CD4-positive, alpha-beta T cell (primary cell): Measurements from ENCODE around the gene FBLN2. TPM values are rescaled to one million over a fixed set of nuclear protein-coding genes. Genes with fewer than 3 reads are reported as not detected.

Experiments
- ATAC-seq: fragments of 200-7000 bp; cut with Tn5 transposase; one replicate; pipeline ENCODE4 v1.10.0; 2022; ENCODE audit warnings: mild to moderate bottlenecking; ENCODE audit not compliant: poor library complexity
- CTCF ChIA-PET: fragments of 350-600 bp; sonication (Branson Sonifier 250); formaldehyde crosslinking; loops from one replicate; lab custom pipeline; 2021; ENCODE audit warnings: antibody characterized with exemption, inconsistent platforms; lab: Charles Lee
- POLR2A ChIA-PET: fragments of 350-600 bp; sonication (Branson Sonifier 250); formaldehyde crosslinking; loops from one replicate; lab custom pipeline; 2021; ENCODE audit warnings: antibody characterized with exemption, inconsistent platforms; lab: Charles Lee
- DNase-seq, 14 experiments: peaks; one replicate each; pipeline ENCODE4 v3.0.0-alpha.2; 2013 to 2020; ENCODE audit warnings: mixed read lengths in 2 of 14
- H3K27ac ChIP-seq, 2 donors: one replicate each; pipeline versions ENCODE4 v1.5.1 to v1.7.0; 2013; ENCODE audit warnings: low read length in 2 of 2, low read depth in 1 of 2, mild to moderate bottlenecking in 1 of 2
- H3K27me3 ChIP-seq, 2 experiments: 1 replicate in 1 of 2; 2 replicates in 1 of 2; pipeline versions ENCODE4 v1.6.1 to v1.7.0; 2013; ENCODE audit warnings: low read length in 2 of 2, control low read depth in 1 of 2, mild to moderate bottlenecking in 1 of 2, moderate library complexity in 1 of 2; ENCODE audit not compliant: insufficient read depth in 2 of 2, control insufficient read depth in 1 of 2
- H3K36me3 ChIP-seq: one replicate; pipeline ENCODE4 v1.6.1; 2013; ENCODE audit warnings: low read length, control low read depth; ENCODE audit not compliant: insufficient read depth
- H3K4me1 ChIP-seq: one replicate; pipeline ENCODE4 v1.6.1; 2013; ENCODE audit warnings: low read length, control low read depth; ENCODE audit not compliant: insufficient read depth
- H3K4me3 ChIP-seq: one replicate; pipeline ENCODE4 v1.5.1; 2013; ENCODE audit warnings: mild to moderate bottlenecking, low read length, moderate library complexity
- H3K9me3 ChIP-seq, 2 experiments: 1 replicate in 1 of 2; 2 replicates in 1 of 2; pipeline versions ENCODE4 v1.6.1 to v1.7.0; 2013; ENCODE audit warnings: low read length in 2 of 2, mild to moderate bottlenecking in 2 of 2, control low read depth in 1 of 2, moderate library complexity in 1 of 2; ENCODE audit not compliant: control insufficient read depth in 1 of 2, insufficient read depth in 1 of 2
- H3K27ac Mint-ChIP-seq: one replicate; pipeline ENCODE4 v1.8.0; 2020; ENCODE audit warnings: mixed read lengths
- H3K27me3 Mint-ChIP-seq: one replicate; pipeline ENCODE4 v1.8.0; 2021; ENCODE audit warnings: mixed read lengths
- H3K36me3 Mint-ChIP-seq: one replicate; pipeline ENCODE4 v1.8.0; 2021; ENCODE audit warnings: low read depth, mixed read lengths
- H3K4me1 Mint-ChIP-seq: one replicate; pipeline ENCODE4 v1.8.0; 2021; ENCODE audit warnings: low read depth, mixed read lengths
- H3K4me3 Mint-ChIP-seq: one replicate; pipeline ENCODE4 v1.8.0; 2020; ENCODE audit warnings: mild to moderate bottlenecking, mixed read lengths
- H3K9me3 Mint-ChIP-seq: one replicate; pipeline ENCODE4 v1.8.0; 2020; ENCODE audit warnings: mixed read lengths
- intact Hi-C, 2 experiments: fragments of 100-400 bp; cut with DNase I in 1 of 2; cut with micrococcal nuclease in 1 of 2; formaldehyde crosslinking; loops; one replicate each; pipeline versions ENCODE4 v1.15.1 to v1.9.0; 2023 to 2025; cut with DNase I, micrococcal nuclease
- total RNA-seq, 174 experiments: library from RNA in 2 of 174; stranded (reverse) in 2 of 174; gene quantifications; one replicate each; pipeline ENCODE4 v1.2.3 and lab custom pipeline; 2021 to 2026
- TF ChIP-seq, protein P1 (sequence below): fragments of 200-600 bp; IDR thresholded peaks from one replicate; pipeline ENCODE4 v1.8.0; 2022; ENCODE audit warnings: antibody characterized with exemption, mild to moderate bottlenecking

The FBLN2 gene
- total RNA-seq, 2 experiments from 2014 or later = 0.19 to 0.25 TPM

DNA sequence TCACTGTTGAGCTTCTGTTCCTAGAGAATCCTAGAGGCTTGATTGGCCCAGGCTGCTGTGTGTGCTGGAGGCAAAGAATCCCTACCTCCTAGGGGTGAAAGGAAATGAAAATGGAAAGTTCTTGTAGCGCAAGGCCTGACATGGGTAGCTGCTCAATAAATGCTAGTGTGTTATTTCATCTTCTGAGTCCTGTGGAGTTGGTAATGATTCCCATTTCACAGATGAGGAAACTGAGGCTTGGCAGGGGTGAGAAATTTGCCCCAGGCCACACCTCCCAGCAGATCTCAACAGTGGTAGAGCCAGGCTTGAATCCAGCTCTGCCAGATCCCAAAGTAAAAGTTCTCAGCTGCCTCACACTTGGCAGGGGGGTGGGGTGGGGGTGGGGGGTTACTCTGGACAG lies 42.7 kb upstream of the FBLN2 start:
- Histone ChIP-seq H3K4me1 (no peaks in the 10 kb centered on the region), H3K36me3 (no peaks in the 10 kb centered on the region), H3K4me3 (no peak overlapping the region), H3K9me3 (no peaks in the 10 kb centered on the region), H3K27me3 (no peaks in the 10 kb centered on the region), H3K27ac (no peak overlapping the region)
- no peaks in the 10 kb centered on the region for H3K9me3 Mint-ChIP-seq
- DNase-seq (no peak), ATAC-seq (no peak)
- ChIA-PET CTCF (no interaction called here), POLR2A (no interaction called here)
- TF ChIP-seq, protein P1, sequence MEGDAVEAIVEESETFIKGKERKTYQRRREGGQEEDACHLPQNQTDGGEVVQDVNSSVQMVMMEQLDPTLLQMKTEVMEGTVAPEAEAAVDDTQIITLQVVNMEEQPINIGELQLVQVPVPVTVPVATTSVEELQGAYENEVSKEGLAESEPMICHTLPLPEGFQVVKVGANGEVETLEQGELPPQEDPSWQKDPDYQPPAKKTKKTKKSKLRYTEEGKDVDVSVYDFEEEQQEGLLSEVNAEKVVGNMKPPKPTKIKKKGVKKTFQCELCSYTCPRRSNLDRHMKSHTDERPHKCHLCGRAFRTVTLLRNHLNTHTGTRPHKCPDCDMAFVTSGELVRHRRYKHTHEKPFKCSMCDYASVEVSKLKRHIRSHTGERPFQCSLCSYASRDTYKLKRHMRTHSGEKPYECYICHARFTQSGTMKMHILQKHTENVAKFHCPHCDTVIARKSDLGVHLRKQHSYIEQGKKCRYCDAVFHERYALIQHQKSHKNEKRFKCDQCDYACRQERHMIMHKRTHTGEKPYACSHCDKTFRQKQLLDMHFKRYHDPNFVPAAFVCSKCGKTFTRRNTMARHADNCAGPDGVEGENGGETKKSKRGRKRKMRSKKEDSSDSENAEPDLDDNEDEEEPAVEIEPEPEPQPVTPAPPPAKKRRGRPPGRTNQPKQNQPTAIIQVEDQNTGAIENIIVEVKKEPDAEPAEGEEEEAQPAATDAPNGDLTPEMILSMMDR = no peak
- H3K36me3 Mint-ChIP-seq = no peaks in the 10 kb centered on the region
- H3K27ac Mint-ChIP-seq = no peak overlapping the region
- intact Hi-C loops = no loop called here
- no peak overlapping the region for H3K4me3 Mint-ChIP-seq
- H3K27me3 Mint-ChIP-seq = no peaks in the 10 kb centered on the region
- no peaks in the 10 kb centered on the region for H3K4me1 Mint-ChIP-seq

DNA sequence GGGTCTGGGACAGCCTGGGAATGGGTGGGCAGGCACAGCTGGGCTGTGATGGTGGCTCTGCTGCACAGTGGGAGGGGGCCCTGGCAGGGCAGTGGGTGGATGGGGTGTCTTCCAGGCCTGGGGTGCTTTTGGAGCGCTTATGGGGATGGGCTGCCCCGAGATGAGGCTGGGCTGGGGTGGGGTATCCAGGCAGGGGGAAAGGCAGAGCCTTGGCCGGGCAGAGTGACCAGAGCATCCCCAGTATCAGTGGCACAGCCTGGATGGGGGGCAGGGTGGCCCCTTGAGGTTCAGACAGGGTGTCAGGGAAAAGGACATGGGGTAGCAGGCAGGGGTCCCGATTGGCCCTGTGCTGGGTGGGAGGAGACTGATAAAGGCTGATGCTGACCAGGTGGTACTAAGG lies 42.2 kb upstream of the FBLN2 start:
- Mint-ChIP-seq H3K36me3 (no peaks in the 10 kb centered on the region), H3K27me3 (no peaks in the 10 kb centered on the region), H3K9me3 (no peaks in the 10 kb centered on the region), H3K4me3 (no peak overlapping the region), H3K27ac (no peak overlapping the region), H3K4me1 (no peaks in the 10 kb centered on the region)
- ATAC-seq (no peak), DNase-seq (no peak)
- CTCF ChIA-PET = no interaction called here
- H3K27ac ChIP-seq = no peak overlapping the region
- TF ChIP-seq, protein P1 = no peak
- H3K4me3 ChIP-seq = no peak overlapping the region
- intact Hi-C loops = no loop called here
- no peaks in the 10 kb centered on the region for H3K9me3 ChIP-seq
- H3K27me3 ChIP-seq = no peaks in the 10 kb centered on the region
- POLR2A ChIA-PET = no interaction called here
- H3K36me3 ChIP-seq = no peaks in the 10 kb centered on the region
- H3K4me1 ChIP-seq = no peaks in the 10 kb centered on the region

- Mint-ChIP-seq H3K4me1 (no peaks in the 10 kb centered on the region), H3K27ac (no peak overlapping the region), H3K9me3 (no peaks in the 10 kb centered on the region), H3K27me3 (no peaks in the 10 kb centered on the region), H3K4me3 (no peak overlapping the region), H3K36me3 (no peaks in the 10 kb centered on the region)
- ChIA-PET POLR2A (no interaction called here), CTCF (no interaction called here)
- H3K36me3 ChIP-seq = no peaks in the 10 kb centered on the region
- no peak for ATAC-seq
- H3K4me3 ChIP-seq = no peak overlapping the region
- TF ChIP-seq, protein P1 = no peak
- H3K27ac ChIP-seq = no peak overlapping the region
- intact Hi-C loops = no loop called here
- H3K9me3 ChIP-seq = no peaks in the 10 kb centered on the region
- no peaks in the 10 kb centered on the region for H3K4me1 ChIP-seq
- no peaks in the 10 kb centered on the region for H3K27me3 ChIP-seq
- no peak for DNase-seq
Measured at GRCh38 chr3:13507247-13507569, 41.7 kb upstream of the FBLN2 start.
